ENCODE data around the gene KIF12.

DNA sequence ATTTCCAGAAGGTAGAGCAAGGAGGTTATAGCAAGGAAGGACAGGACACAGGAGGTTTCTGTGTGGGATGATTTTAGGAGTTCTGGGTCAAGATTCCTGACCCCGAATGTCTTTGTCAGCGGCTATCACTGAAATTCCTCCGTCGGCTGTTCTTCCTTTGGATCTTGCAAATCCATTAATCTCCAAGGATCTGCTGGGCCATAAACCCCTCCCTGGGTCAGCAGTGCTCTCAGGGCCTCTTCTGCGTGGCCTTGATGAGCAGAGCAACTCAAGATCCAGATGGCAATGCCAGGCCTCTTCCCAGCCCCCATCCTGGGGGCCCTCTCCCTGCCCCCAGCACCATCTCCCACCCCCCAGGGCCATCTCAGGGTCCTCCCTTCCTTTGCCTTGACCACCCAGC lies 40.0 kb upstream of the KIF12 start:
- TF ChIP-seq, protein P1, sequence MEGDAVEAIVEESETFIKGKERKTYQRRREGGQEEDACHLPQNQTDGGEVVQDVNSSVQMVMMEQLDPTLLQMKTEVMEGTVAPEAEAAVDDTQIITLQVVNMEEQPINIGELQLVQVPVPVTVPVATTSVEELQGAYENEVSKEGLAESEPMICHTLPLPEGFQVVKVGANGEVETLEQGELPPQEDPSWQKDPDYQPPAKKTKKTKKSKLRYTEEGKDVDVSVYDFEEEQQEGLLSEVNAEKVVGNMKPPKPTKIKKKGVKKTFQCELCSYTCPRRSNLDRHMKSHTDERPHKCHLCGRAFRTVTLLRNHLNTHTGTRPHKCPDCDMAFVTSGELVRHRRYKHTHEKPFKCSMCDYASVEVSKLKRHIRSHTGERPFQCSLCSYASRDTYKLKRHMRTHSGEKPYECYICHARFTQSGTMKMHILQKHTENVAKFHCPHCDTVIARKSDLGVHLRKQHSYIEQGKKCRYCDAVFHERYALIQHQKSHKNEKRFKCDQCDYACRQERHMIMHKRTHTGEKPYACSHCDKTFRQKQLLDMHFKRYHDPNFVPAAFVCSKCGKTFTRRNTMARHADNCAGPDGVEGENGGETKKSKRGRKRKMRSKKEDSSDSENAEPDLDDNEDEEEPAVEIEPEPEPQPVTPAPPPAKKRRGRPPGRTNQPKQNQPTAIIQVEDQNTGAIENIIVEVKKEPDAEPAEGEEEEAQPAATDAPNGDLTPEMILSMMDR (conservative IDR thresholded peaks at IDR 0.05), result no peak
- no peak for TF ChIP-seq EZH2 (IDR thresholded peaks at IDR 0.05; ENCODE audit: low read depth)

Measured in PC-9 (cell line).